ENCODE data around the gene ADAMTS13. TPM values are rescaled to one million over a fixed set of nuclear protein-coding genes. Genes with fewer than 3 reads are reported as not detected.

Gene ADAMTS13
- total RNA-seq, 1 donor from 2014 or later: 12.9 TPM

DNA sequence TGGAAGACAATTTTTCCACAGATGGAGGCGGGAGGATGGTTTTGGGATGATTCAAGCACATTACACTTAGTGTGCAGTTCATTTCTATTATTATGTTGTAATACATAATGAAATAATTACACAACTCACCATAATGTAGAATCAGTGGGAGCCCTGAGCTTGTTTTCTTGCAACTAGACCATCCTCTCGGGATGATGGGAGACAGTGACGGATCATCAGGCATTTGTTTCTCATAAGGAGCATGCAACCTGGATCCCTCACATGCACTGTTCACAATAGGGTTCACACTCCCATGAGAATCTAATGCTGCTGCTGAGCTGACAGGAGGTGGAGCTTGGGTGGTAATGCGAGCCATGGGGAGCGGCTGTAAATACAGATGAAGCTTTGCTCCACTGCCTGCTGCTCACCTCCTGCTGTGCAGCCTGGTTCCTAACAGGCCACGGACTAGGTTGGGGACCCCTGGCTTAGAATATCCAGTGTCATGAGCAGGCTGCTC is 44.4 kb upstream of the ADAMTS13 start:
- no peaks in the 10 kb centered on the region for H3K9me3 Mint-ChIP-seq
- peak overlapping the region; percentile 55 for H3K4me3 Mint-ChIP-seq
- no peaks in the 10 kb centered on the region for H3K27me3 Mint-ChIP-seq
- no peak for DNase-seq (ENCODE audit: extremely low spot score, unreplicated experiment)
- peaks cover 4% of the 10 kb centered on the region for H3K36me3 Mint-ChIP-seq
- TF ChIP-seq, protein P1, sequence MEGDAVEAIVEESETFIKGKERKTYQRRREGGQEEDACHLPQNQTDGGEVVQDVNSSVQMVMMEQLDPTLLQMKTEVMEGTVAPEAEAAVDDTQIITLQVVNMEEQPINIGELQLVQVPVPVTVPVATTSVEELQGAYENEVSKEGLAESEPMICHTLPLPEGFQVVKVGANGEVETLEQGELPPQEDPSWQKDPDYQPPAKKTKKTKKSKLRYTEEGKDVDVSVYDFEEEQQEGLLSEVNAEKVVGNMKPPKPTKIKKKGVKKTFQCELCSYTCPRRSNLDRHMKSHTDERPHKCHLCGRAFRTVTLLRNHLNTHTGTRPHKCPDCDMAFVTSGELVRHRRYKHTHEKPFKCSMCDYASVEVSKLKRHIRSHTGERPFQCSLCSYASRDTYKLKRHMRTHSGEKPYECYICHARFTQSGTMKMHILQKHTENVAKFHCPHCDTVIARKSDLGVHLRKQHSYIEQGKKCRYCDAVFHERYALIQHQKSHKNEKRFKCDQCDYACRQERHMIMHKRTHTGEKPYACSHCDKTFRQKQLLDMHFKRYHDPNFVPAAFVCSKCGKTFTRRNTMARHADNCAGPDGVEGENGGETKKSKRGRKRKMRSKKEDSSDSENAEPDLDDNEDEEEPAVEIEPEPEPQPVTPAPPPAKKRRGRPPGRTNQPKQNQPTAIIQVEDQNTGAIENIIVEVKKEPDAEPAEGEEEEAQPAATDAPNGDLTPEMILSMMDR (conservative IDR thresholded peaks at IDR 0.05): no peak
- no peak overlapping the region for H3K27ac Mint-ChIP-seq
- peaks cover 7% of the 10 kb centered on the region for H3K4me1 Mint-ChIP-seq (ENCODE audit: unreplicated experiment)

DNA sequence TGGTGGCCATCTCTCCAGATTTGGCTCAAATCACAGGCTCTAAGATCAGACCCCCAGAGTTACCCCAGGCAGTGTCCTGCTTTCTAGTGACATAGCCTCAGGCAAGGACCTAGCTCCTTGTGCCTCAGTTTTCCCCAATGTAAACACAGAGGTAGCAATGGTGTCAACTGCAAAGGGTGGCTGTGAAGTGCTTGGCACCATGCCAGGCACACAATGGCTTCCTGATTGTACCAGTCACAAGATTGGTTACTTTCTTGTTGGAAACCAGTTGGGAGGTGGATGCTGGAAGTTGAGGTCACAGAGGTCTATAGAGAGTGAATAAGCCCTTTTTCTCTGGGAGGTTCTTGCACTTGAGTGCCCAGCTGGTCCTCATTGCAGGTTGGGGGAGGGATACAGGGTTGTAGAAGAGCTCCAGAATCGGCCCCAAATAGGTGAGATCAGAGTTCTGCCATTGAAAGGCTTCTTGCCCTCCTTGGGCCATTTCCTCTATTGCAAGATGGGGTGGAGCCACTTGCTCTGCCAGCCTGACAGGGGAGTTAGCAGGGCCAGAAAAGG is 43.7 kb upstream of the ADAMTS13 start:
- Mint-ChIP-seq H3K9me3 (no peaks in the 10 kb centered on the region), H3K4me3 (peak overlapping the region; percentile 55), H3K36me3 (peaks cover 4% of the 10 kb centered on the region), H3K27ac (no peak overlapping the region), H3K4me1 (ENCODE audit: unreplicated experiment) (peaks cover 7% of the 10 kb centered on the region), H3K27me3 (no peaks in the 10 kb centered on the region)
- TF ChIP-seq, protein P1 (conservative IDR thresholded peaks at IDR 0.05): no peak
- no peak for DNase-seq (ENCODE audit: extremely low spot score, unreplicated experiment)

DNA sequence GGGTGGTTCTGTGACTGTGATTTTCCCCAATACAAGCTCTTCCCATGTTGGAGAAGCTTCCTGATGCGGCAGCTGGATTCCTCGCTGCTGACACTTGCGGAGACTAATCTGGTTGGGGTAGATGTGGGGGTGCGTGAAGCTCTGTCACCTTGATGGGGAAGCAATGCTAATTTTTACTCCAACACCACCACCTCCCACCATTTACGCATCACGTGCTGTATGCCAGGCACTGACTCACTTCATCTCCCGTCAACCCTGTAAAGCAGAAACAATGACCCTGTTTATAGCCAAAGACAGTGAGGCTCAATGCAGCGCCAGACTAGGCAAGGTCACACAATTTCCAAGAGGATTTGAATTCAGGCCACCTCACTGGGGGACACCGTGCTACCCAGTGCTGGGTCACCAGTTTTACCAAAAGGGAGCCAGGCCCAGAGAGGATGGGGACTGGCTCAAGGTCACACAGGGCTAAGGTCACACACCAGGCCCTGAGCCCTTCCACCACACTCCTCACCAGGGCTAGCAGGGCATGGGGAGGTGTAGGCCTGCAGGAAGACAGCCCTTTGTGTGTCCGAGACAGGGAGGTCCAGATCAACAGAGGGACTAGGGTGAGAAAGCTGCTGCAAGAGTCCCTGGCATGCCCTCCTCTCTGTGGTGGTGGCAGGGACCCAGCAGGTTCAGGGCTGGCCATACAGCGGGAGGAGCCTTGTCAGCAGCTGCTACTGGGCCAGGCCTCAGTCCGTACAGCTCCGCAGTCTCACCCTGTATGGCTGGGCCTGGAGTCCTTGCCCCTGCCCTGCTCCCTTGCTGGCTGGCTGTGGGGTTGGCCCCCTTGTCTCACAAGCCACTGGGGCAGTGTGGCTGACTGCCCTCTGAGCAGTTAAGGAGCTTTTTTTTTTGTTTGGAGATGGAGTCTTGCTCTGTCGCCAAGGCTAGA is 42.7 kb upstream of the ADAMTS13 start:
- DNase-seq (ENCODE audit: extremely low spot score, unreplicated experiment): no peak
- TF ChIP-seq, protein P1 (conservative IDR thresholded peaks at IDR 0.05): no peak
- no peaks in the 10 kb centered on the region for H3K9me3 Mint-ChIP-seq
- H3K4me1 Mint-ChIP-seq (ENCODE audit: unreplicated experiment): peaks cover 7% of the 10 kb centered on the region
- no peak overlapping the region for H3K27ac Mint-ChIP-seq
- H3K4me3 Mint-ChIP-seq: no peak overlapping the region
- H3K36me3 Mint-ChIP-seq: peaks cover 4% of the 10 kb centered on the region
- H3K27me3 Mint-ChIP-seq: no peaks in the 10 kb centered on the region

DNA sequence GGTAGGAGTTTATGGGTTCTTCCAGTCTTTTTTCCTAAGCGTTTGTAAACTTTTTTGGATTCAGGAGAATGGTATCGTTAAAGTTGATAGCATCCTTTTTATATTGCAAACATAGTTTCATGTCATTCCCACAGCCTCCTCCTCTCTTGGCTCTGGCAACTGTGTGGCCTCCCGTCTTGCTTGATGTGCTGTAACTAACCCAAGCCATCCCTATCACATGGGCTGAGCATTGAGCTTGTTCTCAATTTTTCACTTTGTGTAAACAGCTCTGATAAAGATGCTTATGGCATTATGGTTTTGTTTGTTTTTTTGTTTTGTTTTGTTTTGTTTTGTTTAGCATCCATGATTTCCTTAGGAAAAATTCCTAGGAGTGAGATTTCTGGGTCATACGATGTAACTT is 41.4 kb upstream of the ADAMTS13 start:
- no peak overlapping the region for H3K4me3 Mint-ChIP-seq

DNA sequence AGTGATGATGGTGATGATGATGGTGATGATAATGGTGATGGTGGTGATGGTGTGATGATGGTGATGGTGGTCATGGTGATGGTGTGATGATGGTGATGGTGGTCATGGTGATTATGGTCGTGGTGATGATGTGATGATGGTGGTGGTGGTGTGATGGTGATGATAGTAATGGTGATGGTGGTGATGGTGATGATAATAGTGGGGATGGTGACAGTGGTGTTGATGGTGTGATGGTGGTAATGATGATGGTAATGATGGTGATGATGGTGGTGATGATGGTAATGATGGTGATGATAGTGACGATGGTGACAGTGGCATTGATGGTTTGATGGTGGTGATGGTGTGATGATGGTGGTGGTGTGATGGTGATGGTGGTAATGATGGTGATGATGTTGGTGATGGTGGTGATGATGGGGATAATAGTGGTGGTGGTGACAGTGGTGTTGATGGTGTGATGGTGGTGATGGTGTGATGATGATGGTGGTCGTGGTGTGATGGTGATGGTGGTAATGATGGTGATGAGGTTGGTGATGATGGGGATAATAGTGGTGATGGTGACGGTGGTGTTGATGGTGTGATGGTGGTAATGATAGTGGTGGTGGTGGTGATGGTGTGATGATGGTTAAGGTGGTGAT is 39.5 kb upstream of the ADAMTS13 start:
- Mint-ChIP-seq H3K9me3 (no peaks in the 10 kb centered on the region), H3K27me3 (no peaks in the 10 kb centered on the region), H3K4me1 (ENCODE audit: unreplicated experiment) (no peaks in the 10 kb centered on the region), H3K36me3 (no peaks in the 10 kb centered on the region), H3K27ac (no peak overlapping the region), H3K4me3 (no peak overlapping the region)
- TF ChIP-seq, protein P1 (conservative IDR thresholded peaks at IDR 0.05): no peak
- no peak for DNase-seq (ENCODE audit: extremely low spot score, unreplicated experiment)

More for the DNA sequence above, 41.4 kb upstream of the ADAMTS13 start:
- H3K9me3 Mint-ChIP-seq: no peaks in the 10 kb centered on the region
- no peak overlapping the region for H3K27ac Mint-ChIP-seq
- TF ChIP-seq, protein P1 (conservative IDR thresholded peaks at IDR 0.05): no peak
- no peaks in the 10 kb centered on the region for H3K36me3 Mint-ChIP-seq
- no peaks in the 10 kb centered on the region for H3K27me3 Mint-ChIP-seq
- no peak for DNase-seq (ENCODE audit: extremely low spot score, unreplicated experiment)
- H3K4me1 Mint-ChIP-seq (ENCODE audit: unreplicated experiment): no peaks in the 10 kb centered on the region

Measured in type B pancreatic cell (in vitro differentiated cells).